HEK293T (cell line): ENCODE data around the gene HOXC5.

Source experiments
- CTCF ChIA-PET: fragments of 350-600 bp; formaldehyde crosslinking; extraction: SDS; loops from one replicate; lab custom pipeline; 2021; ENCODE audit warnings: antibody characterized with exemption, inconsistent platforms; lab: Yijun Ruan, JAX
- POLR2A ChIA-PET: fragments of 350-600 bp; formaldehyde crosslinking; extraction: SDS; loops from one replicate; lab custom pipeline; 2020; ENCODE audit warnings: antibody characterized with exemption, inconsistent platforms; lab: Yijun Ruan, JAX
- DNase-seq: peaks from one replicate; pipeline ENCODE4 v3.0.0; 2012; ENCODE audit warnings: mixed read lengths; ENCODE audit errors: extremely low spot score
- ARNT ChIP-seq: fragments of 450-650 bp; IDR thresholded peaks from 2 replicates; pipeline ENCODE4 v1.6.1; 2017; ENCODE audit warnings: mild to moderate bottlenecking
- BHLHE40 ChIP-seq: fragments of 450-650 bp; IDR thresholded peaks from 2 replicates; pipeline ENCODE4 v1.6.1; 2016; ENCODE audit warnings: mild to moderate bottlenecking, moderate library complexity, borderline replicate concordance
- CTBP1 ChIP-seq: fragments of 450-650 bp; IDR thresholded peaks from 2 replicates; pipeline ENCODE4 v1.6.1; 2016; ENCODE audit warnings: borderline replicate concordance
- ELF4 ChIP-seq: fragments of 450-650 bp; IDR thresholded peaks from 2 replicates; pipeline ENCODE4 v1.6.1; 2017; ENCODE audit warnings: antibody characterized with exemption
- FOXK2 ChIP-seq: fragments of 450-650 bp; IDR thresholded peaks from 2 replicates; pipeline ENCODE4 v1.6.1; 2016; ENCODE audit warnings: mild to moderate bottlenecking
- FOXM1 ChIP-seq: fragments of 450-650 bp; IDR thresholded peaks from 2 replicates; pipeline ENCODE4 v1.6.1; 2017; ENCODE audit warnings: mild to moderate bottlenecking, borderline replicate concordance
- HDGF ChIP-seq: fragments of 450-650 bp; IDR thresholded peaks from 2 replicates; pipeline ENCODE4 v1.6.1; 2017; ENCODE audit warnings: antibody characterized with exemption, borderline replicate concordance
- L3MBTL2 ChIP-seq: fragments of 450-650 bp; conservative IDR thresholded peaks from 2 replicates; pipeline ENCODE4 v1.6.1; 2016; ENCODE audit warnings: mild to moderate bottlenecking
- LEF1 ChIP-seq: fragments of 450-650 bp; IDR thresholded peaks from 2 replicates; pipeline ENCODE4 v1.6.1; 2017; ENCODE audit warnings: mild to moderate bottlenecking, borderline replicate concordance
- NFRKB ChIP-seq: fragments of 450-650 bp; IDR thresholded peaks from 2 replicates; pipeline ENCODE4 v1.6.1; 2016; ENCODE audit warnings: mild to moderate bottlenecking, moderate library complexity
- SP1 ChIP-seq: fragments of 450-650 bp; IDR thresholded peaks from 2 replicates; pipeline ENCODE4 v1.6.1; 2017
- SUZ12 ChIP-seq: fragments of 450-650 bp; IDR thresholded peaks from 2 replicates; pipeline ENCODE4 v1.6.1; 2016; ENCODE audit warnings: mild to moderate bottlenecking
- TARDBP ChIP-seq: fragments of 450-650 bp; IDR thresholded peaks from 2 replicates; pipeline ENCODE4 v1.6.1; 2016
- ZNF384 ChIP-seq: fragments of 450-650 bp; IDR thresholded peaks from 2 replicates; pipeline ENCODE4 v1.6.1; 2016
- TF ChIP-seq, protein P1 (sequence below): fragments of 450-650 bp; IDR thresholded peaks from 2 replicates; pipeline ENCODE4 v1.6.1; 2016

Gene HOXC5

DNA sequence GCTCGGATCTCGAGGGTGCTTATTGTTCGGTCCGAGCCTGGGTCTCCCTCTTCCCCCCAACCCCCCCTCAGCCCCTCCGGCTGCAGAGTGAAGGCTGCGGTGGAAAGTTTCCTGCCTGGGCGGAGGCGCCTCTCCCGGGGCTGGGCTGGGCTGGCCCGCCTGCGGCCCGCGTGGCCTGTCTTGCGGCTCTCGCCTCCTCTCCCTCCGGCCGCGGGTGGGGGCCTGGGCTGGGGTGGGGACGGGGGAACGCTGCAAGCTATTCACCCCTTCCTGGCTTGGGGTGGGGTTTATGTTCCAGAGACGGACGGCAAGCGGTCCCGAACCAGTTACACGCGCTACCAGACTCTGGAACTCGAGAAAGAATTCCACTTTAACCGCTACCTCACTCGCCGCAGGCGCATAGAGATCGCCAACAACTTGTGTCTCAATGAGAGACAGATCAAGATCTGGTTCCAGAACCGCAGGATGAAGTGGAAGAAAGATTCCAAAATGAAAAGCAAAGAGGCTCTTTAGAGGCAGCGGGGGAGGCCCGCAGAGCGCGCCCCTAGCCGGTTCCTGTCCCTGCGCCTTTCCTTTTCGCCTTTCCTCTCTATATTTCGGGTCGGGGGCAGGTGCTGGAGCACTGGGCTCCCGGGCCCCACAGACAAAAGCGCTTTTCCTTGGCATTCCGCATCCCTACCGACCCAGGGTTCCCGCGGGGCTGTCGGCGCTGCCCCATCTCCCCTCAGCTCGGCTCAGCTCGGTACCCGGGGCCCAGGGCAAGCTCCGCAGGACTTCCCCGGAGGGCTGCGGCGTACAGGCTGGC is 1.3 kb downstream of the HOXC5 start:
- TF ChIP-seq FOXK2, result no peak
- CTCF ChIA-PET, result interaction anchor here (0.6 to 1.3 kb wide), 2 partner anchors 10 to 12 kb away, joined by 3 read pairs; no protein-coding TSS in a partner anchor
- POLR2A ChIA-PET, result interaction anchor here (1.0 to 2.1 kb wide), 2 partner anchors 18 to 25 kb away, joined by 5 read pairs; partner anchors contain the start of gene HOXC8
- no peak for DNase-seq

DNA sequence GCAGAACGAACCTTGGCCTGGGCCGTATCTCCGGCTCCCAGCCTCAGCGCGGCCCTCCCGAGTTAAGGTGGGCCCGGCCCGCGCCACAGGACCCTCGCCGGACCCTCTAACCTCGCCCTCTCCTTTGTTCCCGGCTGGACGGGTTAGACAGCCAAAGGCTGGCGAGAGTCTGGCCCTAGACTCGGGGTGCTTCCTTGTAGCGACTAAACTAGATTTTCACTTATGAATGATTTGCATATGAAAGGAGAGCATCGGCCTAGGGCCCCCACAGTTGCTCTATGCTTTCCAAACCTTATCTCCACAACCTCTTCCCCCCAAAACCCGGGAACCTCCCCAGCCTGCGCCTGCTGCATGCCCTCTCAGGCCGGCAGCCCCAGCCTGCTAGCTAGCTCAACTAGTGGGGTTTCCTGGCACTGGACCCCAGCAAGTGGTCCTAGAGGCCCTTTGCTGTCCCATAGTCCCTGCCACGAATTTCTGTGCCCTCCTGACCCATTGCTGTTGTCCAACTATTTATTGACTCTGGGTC is 2.0 kb downstream of the HOXC5 start:
- no peak for TF ChIP-seq BHLHE40
- TF ChIP-seq NFRKB, result no peak
- no peak for TF ChIP-seq SUZ12
- TF ChIP-seq SP1, result no peak
- TF ChIP-seq CTBP1, result no peak
- TF ChIP-seq, protein P1, sequence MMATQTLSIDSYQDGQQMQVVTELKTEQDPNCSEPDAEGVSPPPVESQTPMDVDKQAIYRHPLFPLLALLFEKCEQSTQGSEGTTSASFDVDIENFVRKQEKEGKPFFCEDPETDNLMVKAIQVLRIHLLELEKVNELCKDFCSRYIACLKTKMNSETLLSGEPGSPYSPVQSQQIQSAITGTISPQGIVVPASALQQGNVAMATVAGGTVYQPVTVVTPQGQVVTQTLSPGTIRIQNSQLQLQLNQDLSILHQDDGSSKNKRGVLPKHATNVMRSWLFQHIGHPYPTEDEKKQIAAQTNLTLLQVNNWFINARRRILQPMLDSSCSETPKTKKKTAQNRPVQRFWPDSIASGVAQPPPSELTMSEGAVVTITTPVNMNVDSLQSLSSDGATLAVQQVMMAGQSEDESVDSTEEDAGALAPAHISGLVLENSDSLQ, result no peak
- no peak for TF ChIP-seq ZNF384
- no peak for TF ChIP-seq ELF4
- CTCF ChIA-PET, result interaction anchor here (0.6 to 1.3 kb wide), 2 partner anchors 11 kb away, joined by 3 read pairs; no protein-coding TSS in a partner anchor
- POLR2A ChIA-PET, result interaction anchor here (1.0 to 2.1 kb wide), 2 partner anchors 17 to 26 kb away, joined by 5 read pairs; partner anchors contain the start of gene HOXC8
- no peak for DNase-seq

DNA sequence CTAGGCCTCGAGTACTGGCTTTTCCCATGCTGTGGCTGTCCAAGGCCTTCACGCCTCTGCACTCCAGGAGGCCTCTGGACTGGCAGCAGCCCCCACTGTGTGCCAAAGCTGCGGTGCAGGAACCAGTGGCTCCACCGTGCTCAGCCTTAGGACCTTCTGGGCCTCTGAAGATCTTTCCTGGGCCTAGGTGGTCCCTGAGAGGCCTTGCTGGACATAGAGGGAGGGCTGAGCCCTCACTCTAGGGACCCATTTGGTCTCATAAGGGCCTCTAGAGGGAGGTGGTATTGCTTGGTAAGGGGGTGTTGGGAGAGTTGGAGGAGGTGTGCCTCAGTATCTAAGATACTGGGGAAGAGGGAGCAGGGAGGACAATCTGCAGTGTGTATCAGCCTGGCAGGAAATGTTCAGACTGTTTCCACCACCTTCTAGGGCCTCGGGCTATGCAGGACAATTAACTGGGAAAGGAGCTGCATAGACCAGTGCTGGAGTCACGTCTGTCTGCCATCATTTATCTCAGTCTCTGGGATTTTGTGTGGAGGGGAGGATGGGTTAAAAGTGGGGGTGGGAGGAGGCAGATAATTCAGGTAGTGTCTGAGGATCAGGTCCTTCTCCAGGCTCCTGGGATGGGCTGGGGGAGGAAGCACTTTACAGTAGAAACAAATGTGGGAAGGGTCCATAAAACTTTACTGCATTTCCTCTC is 2.9 kb downstream of the HOXC5 start:
- no peak for DNase-seq
- ChIA-PET POLR2A (interaction anchor here (1.0 to 8.0 kb wide), 7 partner anchors 17 to 159 kb away, joined by 5 to 117 read pairs (median 7); partner anchors contain the start of genes HOXC4, HOXC8 and HOXC9), CTCF (interaction anchor here (0.5 to 1.3 kb wide), 7 partner anchors 12 to 171 kb away, joined by 3 to 5 read pairs (median 3); no protein-coding TSS in a partner anchor)
- peak; percentile 50; the same call in 1 of the 2 replicates for TF ChIP-seq HDGF
- TF ChIP-seq LEF1, result no peak
- TF ChIP-seq FOXM1, result no peak
- TF ChIP-seq SP1, result no peak
- TF ChIP-seq, protein P1, result 0 out of 2 replicates have a peak, but pooled peaks have one; percentile 20
- no peak for TF ChIP-seq ZNF384
- peak; percentile 87 for TF ChIP-seq L3MBTL2

DNA sequence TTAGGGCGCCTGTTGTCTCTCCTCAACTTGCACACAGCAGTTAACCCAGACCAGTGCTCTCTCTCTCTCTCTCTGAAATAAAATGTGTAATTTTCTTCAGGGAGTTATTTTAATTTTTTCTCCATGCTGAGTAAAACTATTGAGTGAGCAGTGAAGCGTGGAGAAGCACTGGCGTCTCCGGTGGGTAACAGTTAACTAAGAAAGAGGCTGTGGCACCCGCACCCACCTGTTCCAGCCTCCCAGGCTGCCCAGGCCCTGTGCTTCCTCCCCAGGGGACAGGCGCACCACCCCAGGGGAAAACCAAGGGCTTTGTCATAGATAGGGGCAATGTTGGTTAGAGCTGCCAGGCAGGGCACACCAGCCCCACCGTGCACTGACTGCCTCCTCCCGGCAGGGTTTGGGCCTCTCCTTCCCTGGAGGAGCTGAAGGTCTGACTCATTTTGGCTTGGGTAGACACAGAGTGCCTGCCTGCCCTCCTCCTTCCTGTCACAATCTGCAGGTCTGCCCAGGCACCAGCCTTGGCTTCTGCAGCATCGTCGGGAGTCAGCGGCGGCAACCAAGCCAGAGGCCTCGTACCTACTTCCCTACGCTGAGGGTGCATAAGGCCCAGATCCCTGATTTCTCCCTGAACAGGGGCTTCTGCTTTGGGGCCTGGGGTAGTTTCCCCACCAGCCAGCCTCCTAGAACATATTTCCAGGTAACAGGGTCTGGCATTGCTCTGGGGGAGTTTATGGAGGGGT is 3.9 kb downstream of the HOXC5 start:
- ChIA-PET CTCF (interaction anchor here (0.7 to 1.7 kb wide), 6 partner anchors 50 to 170 kb away, joined by 3 to 6 read pairs (median 4); partner anchors contain the start of gene HOXC10), POLR2A (interaction anchor here (0.6 to 8.0 kb wide), 13 partner anchors 15 to 265 kb away, joined by 3 to 117 read pairs (median 8); partner anchors contain the start of genes HOXC4, HOXC8 and HOXC9)
- no peak for DNase-seq
- TF ChIP-seq HDGF (no peak), TARDBP (no peak)

DNA sequence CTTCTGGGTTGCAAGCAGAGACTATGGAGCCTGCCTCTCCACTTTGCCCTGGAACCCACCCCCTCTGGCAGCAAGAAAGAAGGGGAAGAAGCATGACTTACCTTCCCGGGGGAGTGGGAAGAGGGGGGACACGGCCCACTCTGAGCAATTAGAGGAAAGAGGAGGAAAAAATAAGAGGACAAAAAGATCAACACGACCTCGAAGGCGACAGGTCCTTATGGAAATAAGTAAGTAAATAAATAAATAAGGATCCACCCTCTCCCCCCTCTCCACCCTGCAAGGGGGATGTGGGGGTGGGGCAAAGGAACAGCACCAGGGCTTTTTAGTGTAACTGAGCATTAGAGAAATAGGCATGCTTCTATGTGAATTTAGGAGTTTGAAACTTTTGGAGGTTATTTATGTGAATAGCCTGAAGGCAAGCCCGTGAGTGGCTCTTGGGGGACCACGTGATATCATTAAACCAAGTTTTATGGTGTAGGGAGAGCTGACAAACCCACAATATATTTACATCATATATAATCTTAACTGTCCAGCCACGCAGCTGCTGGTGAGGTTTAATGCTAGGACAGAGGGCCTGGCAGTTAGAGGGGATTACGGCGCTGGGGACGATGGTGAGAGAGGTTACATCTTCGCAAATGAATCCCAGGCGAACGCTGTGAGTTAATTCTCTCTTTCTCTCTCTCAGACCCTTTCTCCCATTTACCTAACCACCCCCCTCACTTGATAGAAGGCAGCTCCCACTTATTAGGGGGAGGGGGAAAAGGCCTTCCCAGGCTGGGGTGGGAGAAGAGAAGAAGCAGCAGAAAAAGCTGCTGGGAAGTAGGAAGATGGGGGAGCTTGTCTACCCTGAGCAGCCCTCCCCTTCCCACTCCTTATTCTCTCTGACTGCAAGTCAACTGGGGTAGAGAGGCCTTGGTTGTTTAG is 4.8 kb downstream of the HOXC5 start:
- POLR2A ChIA-PET, result interaction anchor here (0.6 to 8.0 kb wide), 28 partner anchors 9 to 264 kb away, joined by 3 to 117 read pairs (median 4); partner anchors contain the start of genes CBX5, HNRNPA1, HOXC4 and HOXC6
- CTCF ChIA-PET, result interaction anchor here (1.0 to 2.2 kb wide), 9 partner anchors 13 to 170 kb away, joined by 3 to 13 read pairs (median 5); partner anchors contain the start of gene HOXC10
- TF ChIP-seq CTBP1 (peak; percentile 94), ARNT (no peak), FOXK2 (no peak), L3MBTL2 (peak; percentile 65)
- TF ChIP-seq, protein P1, result peak; percentile 96
- DNase-seq, result no peak
